ENCODE results near the gene KCNJ1. TPM values are rescaled to one million over a fixed set of nuclear protein-coding genes. Genes with fewer than 3 reads are reported as not detected.

The KCNJ1 gene
- total RNA-seq, 3 donors from 2014 or later (not counting 1 experiment from before 2014, with no cell fraction given) = not detected

DNA sequence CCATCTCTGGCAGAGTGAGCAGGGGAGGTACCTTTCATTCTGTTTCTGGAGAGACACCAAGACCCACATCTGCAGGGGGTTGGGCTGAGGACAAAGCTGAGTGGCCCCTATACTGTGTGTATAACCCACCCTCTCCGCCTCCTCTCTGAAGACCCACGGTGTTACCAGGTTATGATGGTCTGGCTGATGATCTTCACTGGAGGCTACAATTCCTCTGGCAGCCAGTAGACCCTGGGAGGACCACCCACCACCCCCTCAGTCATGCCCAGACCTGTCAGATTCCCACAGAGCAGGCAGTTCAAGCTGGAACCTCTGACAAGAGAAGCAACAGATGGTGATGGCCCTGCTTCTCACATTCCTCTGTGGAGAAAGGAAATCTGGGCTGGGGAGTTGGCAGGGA is 11.4 kb upstream of the KCNJ1 start:
- H3K27ac Mint-ChIP-seq = no peak overlapping the region
- TF ChIP-seq, protein P1, sequence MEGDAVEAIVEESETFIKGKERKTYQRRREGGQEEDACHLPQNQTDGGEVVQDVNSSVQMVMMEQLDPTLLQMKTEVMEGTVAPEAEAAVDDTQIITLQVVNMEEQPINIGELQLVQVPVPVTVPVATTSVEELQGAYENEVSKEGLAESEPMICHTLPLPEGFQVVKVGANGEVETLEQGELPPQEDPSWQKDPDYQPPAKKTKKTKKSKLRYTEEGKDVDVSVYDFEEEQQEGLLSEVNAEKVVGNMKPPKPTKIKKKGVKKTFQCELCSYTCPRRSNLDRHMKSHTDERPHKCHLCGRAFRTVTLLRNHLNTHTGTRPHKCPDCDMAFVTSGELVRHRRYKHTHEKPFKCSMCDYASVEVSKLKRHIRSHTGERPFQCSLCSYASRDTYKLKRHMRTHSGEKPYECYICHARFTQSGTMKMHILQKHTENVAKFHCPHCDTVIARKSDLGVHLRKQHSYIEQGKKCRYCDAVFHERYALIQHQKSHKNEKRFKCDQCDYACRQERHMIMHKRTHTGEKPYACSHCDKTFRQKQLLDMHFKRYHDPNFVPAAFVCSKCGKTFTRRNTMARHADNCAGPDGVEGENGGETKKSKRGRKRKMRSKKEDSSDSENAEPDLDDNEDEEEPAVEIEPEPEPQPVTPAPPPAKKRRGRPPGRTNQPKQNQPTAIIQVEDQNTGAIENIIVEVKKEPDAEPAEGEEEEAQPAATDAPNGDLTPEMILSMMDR (IDR thresholded peaks at IDR 0.05) = no peak
- Histone ChIP-seq H3K9me3 (ENCODE audit: control insufficient read depth, insufficient read depth, low read length) (no peaks in the 10 kb centered on the region), H3K4me3 (ENCODE audit: low read length) (no peak overlapping the region), H3K36me3 (ENCODE audit: control insufficient read depth, insufficient read depth, low read length) (no peaks in the 10 kb centered on the region), H3K4me1 (ENCODE audit: control insufficient read depth, insufficient read depth, low read length) (no peaks in the 10 kb centered on the region), H3K27ac (ENCODE audit: low read length) (no peak overlapping the region), H3K27me3 (ENCODE audit: control insufficient read depth, insufficient read depth, low read length) (peaks cover 2% of the 10 kb centered on the region)
- WGBS (ENCODE audit: insufficient coverage) = 88% methylated on average over 1 of the region's 2 CpGs
- no peaks in the 10 kb centered on the region for H3K36me3 Mint-ChIP-seq
- intact Hi-C loops (cut with micrococcal nuclease) = no loop called here
- no peaks in the 10 kb centered on the region for H3K9me3 Mint-ChIP-seq
- H3K4me3 Mint-ChIP-seq = no peak overlapping the region
- no peaks in the 10 kb centered on the region for H3K4me1 Mint-ChIP-seq
- peaks cover 15 to 26% of the 10 kb centered on the region in 2 donors for H3K27me3 Mint-ChIP-seq (ENCODE audit: low read depth in 2 of 2)
- DNase-seq = no peak
- ATAC-seq = no peak

DNA sequence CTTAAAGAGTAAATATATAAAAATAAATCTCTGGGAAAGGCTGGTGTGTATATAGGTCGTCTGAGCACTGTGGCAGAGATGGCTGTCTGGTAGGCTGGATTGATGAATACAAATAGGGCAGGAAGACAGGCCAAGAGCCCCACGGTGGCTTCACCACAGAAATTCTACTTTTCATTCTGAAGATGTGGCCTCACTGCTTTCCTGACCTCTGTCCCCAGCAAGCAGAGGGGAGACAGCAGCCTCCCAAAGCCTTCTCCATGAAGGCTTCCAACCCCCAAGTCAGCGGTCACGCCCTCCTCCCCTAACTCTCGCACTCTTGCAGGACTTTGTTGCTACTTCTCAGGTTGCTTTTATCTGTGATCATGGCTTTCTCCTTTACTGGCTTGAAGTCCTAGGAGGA is 10.6 kb upstream of the KCNJ1 start:
- Histone ChIP-seq H3K27ac (ENCODE audit: low read length) (no peak overlapping the region), H3K36me3 (ENCODE audit: control insufficient read depth, insufficient read depth, low read length) (no peaks in the 10 kb centered on the region), H3K9me3 (ENCODE audit: control insufficient read depth, insufficient read depth, low read length) (no peaks in the 10 kb centered on the region), H3K27me3 (ENCODE audit: control insufficient read depth, insufficient read depth, low read length) (no peaks in the 10 kb centered on the region), H3K4me3 (ENCODE audit: low read length) (no peak overlapping the region), H3K4me1 (ENCODE audit: control insufficient read depth, insufficient read depth, low read length) (no peaks in the 10 kb centered on the region)
- no peak for DNase-seq
- Mint-ChIP-seq H3K36me3 (no peaks in the 10 kb centered on the region), H3K4me1 (no peaks in the 10 kb centered on the region), H3K9me3 (no peaks in the 10 kb centered on the region), H3K27ac (no peak overlapping the region), H3K4me3 (no peak overlapping the region), H3K27me3 (ENCODE audit: low read depth in 2 of 2) (peaks cover 9 to 19% of the 10 kb centered on the region in 2 donors)
- intact Hi-C loops (cut with micrococcal nuclease) = no loop called here
- TF ChIP-seq, protein P1 (IDR thresholded peaks at IDR 0.05) = no peak
- no peak for ATAC-seq
- 71% methylated on average over 5 of the region's 5 CpGs for WGBS (ENCODE audit: insufficient coverage)

DNA sequence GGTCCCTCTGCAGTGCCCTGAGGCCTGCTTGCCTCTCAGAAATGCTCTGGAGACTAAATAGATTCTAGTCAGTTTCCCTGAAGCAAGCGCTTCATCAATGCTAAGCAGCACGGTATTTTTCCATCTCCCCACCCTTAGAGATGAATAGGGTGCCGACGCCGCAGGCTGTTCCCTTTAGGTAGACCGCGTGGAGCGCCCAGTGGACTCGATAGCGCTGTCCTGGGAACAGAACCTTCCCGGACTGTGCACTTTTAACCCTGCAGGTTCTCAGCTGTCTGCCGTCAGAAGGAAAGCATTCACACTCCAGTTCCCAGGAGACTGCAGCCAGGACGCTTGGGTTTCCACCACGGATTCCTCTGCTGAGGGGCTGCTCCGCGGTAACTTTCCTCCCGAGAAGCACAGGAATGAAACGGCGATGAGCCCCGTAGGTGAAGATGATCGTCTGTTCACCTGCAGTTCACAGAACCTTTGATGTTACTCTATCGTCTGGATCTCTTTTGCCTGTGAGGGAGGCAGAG is 9.1 kb upstream of the KCNJ1 start:
- H3K36me3 ChIP-seq (ENCODE audit: control insufficient read depth, insufficient read depth, low read length) = no peaks in the 10 kb centered on the region
- Mint-ChIP-seq H3K4me1 (no peaks in the 10 kb centered on the region), H3K36me3 (no peaks in the 10 kb centered on the region), H3K4me3 (no peak overlapping the region), H3K27me3 (ENCODE audit: low read depth in 2 of 2) (peaks cover 2 to 11% of the 10 kb centered on the region in 2 donors), H3K9me3 (no peaks in the 10 kb centered on the region), H3K27ac (no peak overlapping the region)
- no peak for DNase-seq
- intact Hi-C loops (cut with micrococcal nuclease) = no loop called here
- H3K27ac ChIP-seq (ENCODE audit: low read length) = no peak overlapping the region
- TF ChIP-seq, protein P1 (IDR thresholded peaks at IDR 0.05) = no peak
- H3K4me1 ChIP-seq (ENCODE audit: control insufficient read depth, insufficient read depth, low read length) = no peaks in the 10 kb centered on the region
- no peak overlapping the region for H3K4me3 ChIP-seq (ENCODE audit: low read length)
- no peak for ATAC-seq
- H3K27me3 ChIP-seq (ENCODE audit: control insufficient read depth, insufficient read depth, low read length) = no peaks in the 10 kb centered on the region
- H3K9me3 ChIP-seq (ENCODE audit: control insufficient read depth, insufficient read depth, low read length) = no peaks in the 10 kb centered on the region
- 94% methylated on average over 22 of the region's 22 CpGs for WGBS (ENCODE audit: insufficient coverage)

DNA sequence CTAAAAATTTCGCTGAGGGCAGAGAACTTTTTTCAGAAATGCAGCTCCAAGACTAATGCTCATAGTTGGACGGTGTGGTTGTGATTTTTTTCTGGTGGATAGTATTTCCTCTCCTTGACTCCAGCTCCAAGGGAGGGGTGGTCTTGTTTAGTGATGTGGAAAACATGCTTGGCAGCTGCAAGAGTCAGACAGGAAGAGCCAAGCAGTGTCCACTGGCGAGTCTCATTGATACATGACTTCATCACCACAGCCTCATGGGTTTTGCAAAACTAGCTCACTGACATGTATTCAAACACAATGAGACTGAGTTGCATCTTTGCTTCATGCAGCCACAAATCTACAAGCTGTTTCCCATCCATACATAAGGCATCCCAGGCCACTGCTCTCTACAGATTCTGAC is 7.3 kb upstream of the KCNJ1 start:
- intact Hi-C loops (cut with micrococcal nuclease) = no loop called here
- Histone ChIP-seq H3K27me3 (ENCODE audit: control insufficient read depth, insufficient read depth, low read length) (no peaks in the 10 kb centered on the region), H3K4me1 (ENCODE audit: control insufficient read depth, insufficient read depth, low read length) (no peaks in the 10 kb centered on the region), H3K9me3 (ENCODE audit: control insufficient read depth, insufficient read depth, low read length) (no peaks in the 10 kb centered on the region), H3K36me3 (ENCODE audit: control insufficient read depth, insufficient read depth, low read length) (no peaks in the 10 kb centered on the region), H3K27ac (ENCODE audit: low read length) (no peak overlapping the region), H3K4me3 (ENCODE audit: low read length) (no peak overlapping the region)
- H3K27ac Mint-ChIP-seq = no peak overlapping the region
- TF ChIP-seq, protein P1 (IDR thresholded peaks at IDR 0.05) = no peak
- ATAC-seq (no peak), DNase-seq (no peak)
- peaks cover 0 to 7% of the 10 kb centered on the region in 2 donors for H3K27me3 Mint-ChIP-seq (ENCODE audit: low read depth in 2 of 2)
- WGBS (ENCODE audit: insufficient coverage) = 73% methylated on average over 2 of the region's 3 CpGs
- no peak overlapping the region for H3K4me3 Mint-ChIP-seq
- no peaks in the 10 kb centered on the region for H3K4me1 Mint-ChIP-seq
- H3K36me3 Mint-ChIP-seq = no peaks in the 10 kb centered on the region
- no peaks in the 10 kb centered on the region for H3K9me3 Mint-ChIP-seq

Measured in natural killer cell (primary cell).